ENCODE data around the gene DEUP1.

Gene DEUP1

DNA sequence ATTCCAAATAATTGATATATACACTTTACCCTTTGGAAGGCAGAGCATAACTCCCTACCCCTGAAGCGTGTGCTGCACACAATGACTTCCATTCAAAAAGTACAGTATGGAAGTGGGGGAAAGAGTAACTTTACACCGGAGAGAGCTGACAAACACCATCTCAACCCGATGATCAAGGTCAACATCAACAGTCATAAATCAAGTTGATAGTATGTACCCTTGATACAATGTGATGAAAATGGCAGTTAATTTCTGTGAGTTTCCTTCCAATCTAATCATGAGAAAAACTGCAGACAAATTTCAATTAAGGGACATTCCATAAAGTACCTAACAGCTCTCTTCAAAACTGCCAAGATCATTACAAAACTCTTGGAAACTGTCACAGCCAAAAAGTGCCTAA lies 6.0 kb upstream of the DEUP1 start:
- no peak overlapping the region for H3K27ac ChIP-seq
- TF ChIP-seq CTCF (conservative IDR thresholded peaks at IDR 0.05) (no peak), ZFX (IDR thresholded peaks at IDR 0.05) (no peak)

GRCh38 chr11:93326681-93327080 lies 3.9 kb upstream of the DEUP1 start:
- no peak for TF ChIP-seq CTCF (conservative IDR thresholded peaks at IDR 0.05)
- H3K27ac ChIP-seq: no peak overlapping the region

GRCh38 chr11:93329936-93330445 lies 551 bp upstream of the DEUP1 start:
- no peak overlapping the region for H3K27ac ChIP-seq
- TF ChIP-seq ZFX (IDR thresholded peaks at IDR 0.05) (no peak), CTCF (conservative IDR thresholded peaks at IDR 0.05) (no peak)

DNA sequence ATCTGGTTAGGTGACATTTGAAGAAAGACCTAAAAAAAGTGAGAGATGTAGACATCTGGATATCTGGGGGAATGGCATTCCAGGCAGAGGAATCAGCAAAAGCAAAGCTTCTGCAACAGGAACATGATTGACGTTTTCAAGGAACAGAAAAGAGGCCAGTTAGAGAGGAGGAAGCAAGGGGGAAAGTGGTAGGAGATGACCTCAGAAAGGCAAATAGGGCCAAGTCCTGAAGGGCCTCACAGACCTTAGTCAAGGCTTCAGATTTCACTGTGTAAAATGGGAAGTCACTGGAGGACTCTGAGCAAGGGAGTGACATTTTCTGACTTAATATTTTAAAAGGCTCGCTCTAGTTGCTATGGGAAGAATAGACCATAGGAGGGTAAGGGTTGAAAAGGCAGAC lies 9.7 kb downstream of the DEUP1 start:
- no peak overlapping the region for H3K27ac ChIP-seq
- no peak for TF ChIP-seq ZFX (IDR thresholded peaks at IDR 0.05)
- TF ChIP-seq CTCF (conservative IDR thresholded peaks at IDR 0.05): no peak

DNA sequence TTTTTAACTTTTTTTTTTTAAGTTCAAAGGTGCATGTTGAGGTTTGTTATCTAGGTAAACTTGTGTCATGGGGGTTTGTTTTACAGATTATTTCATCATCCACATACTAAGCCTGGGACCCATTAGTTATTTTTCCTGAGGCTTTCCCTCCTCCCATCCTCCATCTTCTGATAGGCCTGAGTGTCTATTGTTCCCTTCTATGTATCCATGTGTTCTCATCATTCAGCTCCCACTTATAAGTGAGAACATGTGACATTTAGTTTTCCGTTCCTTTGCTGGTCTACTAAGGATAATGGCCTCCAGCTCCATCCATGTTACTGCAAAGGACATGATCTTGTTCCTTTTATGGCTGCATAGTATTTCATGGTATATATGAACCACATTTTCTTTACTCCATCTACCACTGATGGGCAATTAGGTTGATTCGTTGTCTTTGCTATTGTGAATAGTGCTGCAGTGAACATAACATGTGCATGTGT lies 14.4 kb downstream of the DEUP1 start:
- TF ChIP-seq CTCF (conservative IDR thresholded peaks at IDR 0.05): no peak
- no peak for TF ChIP-seq ZFX (IDR thresholded peaks at IDR 0.05)
- H3K27ac ChIP-seq: no peak overlapping the region

GRCh38 chr11:93348930-93349329 lies 18.4 kb downstream of the DEUP1 start:
- TF ChIP-seq ZFX (IDR thresholded peaks at IDR 0.05): no peak
- no peak for TF ChIP-seq CTCF (conservative IDR thresholded peaks at IDR 0.05)
- H3K27ac ChIP-seq: no peak overlapping the region

DNA sequence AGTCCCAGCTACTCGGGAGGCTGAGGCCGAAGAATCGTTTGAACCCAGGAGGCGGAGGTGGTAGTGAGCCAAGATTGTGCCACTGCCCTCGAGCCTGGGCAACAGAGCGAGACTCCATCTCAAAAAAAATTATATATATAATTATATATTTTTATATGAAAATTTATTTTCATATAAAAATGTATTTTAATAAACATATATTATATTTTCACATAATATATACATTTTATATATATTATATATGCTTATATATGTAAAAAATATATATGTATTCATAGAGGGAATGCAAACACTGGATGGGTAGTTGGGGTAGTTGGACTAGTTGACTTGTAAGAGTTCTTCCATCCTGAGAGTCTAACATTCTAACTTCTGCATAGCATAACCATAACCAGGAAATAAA lies 20.3 kb downstream of the DEUP1 start:
- H3K27ac ChIP-seq: no peak overlapping the region
- TF ChIP-seq ZFX (IDR thresholded peaks at IDR 0.05) (no peak), CTCF (conservative IDR thresholded peaks at IDR 0.05) (no peak)

Data from C4-2B (cell line).